K562 (cell line): ENCODE data around the gene RABL6. TPM values are rescaled to one million over a fixed set of nuclear protein-coding genes. Genes with fewer than 3 reads are reported as not detected.
A peak's percentile ranks its signal among the peaks of the same experiment; 100 is the strongest.

Source experiments
- ATAC-seq: fragments of 200-7000 bp; cut with Tn5 transposase; 3 replicates; pipeline ENCODE4 v1.9.1; 2020; ENCODE audit warnings: moderate library complexity
- BruUV-seq: library from RNA; stranded (reverse); fragments of 400-500 nt; replicated peaks from 2 replicates; lab custom pipeline; 2021; lab: Mats Ljungman, UMichigan
- CTCF ChIA-PET: fragments of 300-600 bp; formaldehyde crosslinking; extraction: SDS; loops from one replicate; lab custom pipeline; 2021; ENCODE audit warnings: low intra/inter-chr PET ratio; lab: Yijun Ruan, JAX
- POLR2A ChIA-PET: fragments of 300-600, 350-650 bp; sonication (Branson Sonifier 250); formaldehyde crosslinking; extraction: SDS; loops from one replicate; lab custom pipeline; 2021; ENCODE audit warnings: antibody characterized with exemption, inconsistent platforms; lab: Yijun Ruan, JAX
- DNase-seq, 4 experiments: peaks; one replicate each; pipeline versions ENCODE4 v3.0.0 to v3.0.0-alpha.2; 2011 to 2018; ENCODE audit warnings: low spot score in 3 of 4, mixed read lengths in 3 of 4; ENCODE audit errors: extremely low read depth in 1 of 4
- FAIRE-seq: peaks from 2 replicates; lab custom pipeline; 2011; peaks lifted over from hg19 to GRCh38; lab: Jason Lieb, UNC
- H2AFZ ChIP-seq: 2 replicates; pipeline ENCODE4 v1.6.0; 2011; ENCODE audit warnings: low read depth, low read length, control low read depth, inconsistent platforms
- H3K27ac ChIP-seq: fragments of 200-600 bp; 3 replicates; pipeline ENCODE4 v1.8.0; 2011; ENCODE audit warnings: low read depth, mild to moderate bottlenecking, control low read depth, inconsistent platforms, low read length, moderate library complexity, mixed read lengths; ENCODE audit errors: extremely low read depth
- H3K27me3 ChIP-seq, 2 experiments: fragments of 300-600 bp in 1 of 2; 2 replicates in 1 of 2; 3 replicates in 1 of 2; pipeline versions ENCODE4 v1.6.0 to v1.8.0; 2011; ENCODE audit warnings: inconsistent platforms in 2 of 2, low read length in 2 of 2, mild to moderate bottlenecking in 1 of 2, mixed read lengths in 1 of 2, moderate library complexity in 1 of 2; ENCODE audit not compliant: control insufficient read depth in 2 of 2, insufficient read depth in 2 of 2
- H3K36me3 ChIP-seq: fragments of 300-600 bp; 3 replicates; pipeline ENCODE4 v1.8.0; 2011; ENCODE audit warnings: mild to moderate bottlenecking, low read length, inconsistent platforms; ENCODE audit not compliant: control insufficient read depth, insufficient read depth
- H3K4me1 ChIP-seq, 2 experiments: fragments of 200-600 bp in 1 of 2; replicated peaks in 1 of 2; 2 replicates in 1 of 2; 3 replicates in 1 of 2; pipeline versions ENCODE4 v1.5.1 to v1.8.0; 2011; ENCODE audit warnings: inconsistent platforms in 2 of 2, low read length in 2 of 2, mild to moderate bottlenecking in 1 of 2, mixed read lengths in 1 of 2, moderate library complexity in 1 of 2; ENCODE audit not compliant: control insufficient read depth in 2 of 2, insufficient read depth in 2 of 2
- H3K4me2 ChIP-seq: 2 replicates; pipeline ENCODE4 v1.6.1; 2011; ENCODE audit warnings: low read length, control low read depth, inconsistent platforms, mixed read lengths; ENCODE audit not compliant: insufficient read depth
- H3K4me3 ChIP-seq: fragments of 200-600 bp; sonication (generic), shearing (Covaris generic); 2 replicates; pipeline ENCODE4 v1.5.1; 2016; ENCODE audit warnings: control low read depth, inconsistent platforms
- H3K79me2 ChIP-seq: fragments of 200-600 bp; 3 replicates; pipeline ENCODE4 v1.8.0; 2011; ENCODE audit warnings: low read length, inconsistent platforms; ENCODE audit not compliant: control insufficient read depth, insufficient read depth
- H3K9ac ChIP-seq, 2 experiments: 2 replicates each; pipeline versions ENCODE4 v1.6.0 to v1.6.1; 2011; ENCODE audit warnings: low read depth in 2 of 2, low read length in 2 of 2, control low read depth in 1 of 2, inconsistent platforms in 1 of 2, mild to moderate bottlenecking in 1 of 2, mixed read lengths in 1 of 2; ENCODE audit not compliant: insufficient read depth in 1 of 2
- H3K9me1 ChIP-seq: one replicate; pipeline ENCODE4 v1.6.0; 2011; ENCODE audit warnings: inconsistent platforms, mild to moderate bottlenecking, low read length, moderate library complexity; ENCODE audit not compliant: control insufficient read depth, insufficient read depth
- H3K9me3 ChIP-seq: replicated peaks from 2 replicates; pipeline ENCODE4 v1.5.1; 2011; ENCODE audit warnings: low read depth, low read length, inconsistent platforms; ENCODE audit not compliant: control insufficient read depth, insufficient read depth
- H4K20me1 ChIP-seq: replicated peaks from 2 replicates; pipeline ENCODE4 v1.6.1; 2011; ENCODE audit warnings: low read length, inconsistent platforms, mixed read lengths; ENCODE audit not compliant: control insufficient read depth, insufficient read depth
- CREB1 ChIP-seq, 2 experiments: sonication (generic) in 1 of 2; formaldehyde crosslinking in 1 of 2; IDR thresholded peaks; 2 replicates each; pipeline versions ENCODE4 v1.6.1 to v1.8.0; 2012 to 2022; ENCODE audit warnings: inconsistent platforms in 1 of 2, mild to moderate bottlenecking in 1 of 2, missing genetic modification reagents in 1 of 2, moderate library complexity in 1 of 2
- POLR2AphosphoS5 ChIP-seq: IDR thresholded peaks from 2 replicates; pipeline ENCODE4 v1.6.1; 2011; ENCODE audit warnings: mild to moderate bottlenecking, low read depth, low read length, moderate library complexity; ENCODE audit not compliant: control insufficient read depth, insufficient read depth
- SMC3 ChIP-seq: conservative IDR thresholded peaks from 2 replicates; pipeline ENCODE4 v1.6.1; 2011; ENCODE audit warnings: low read depth, low read length, improper control_type of control experiment; ENCODE audit not compliant: insufficient read depth
- ZBTB33 ChIP-seq: sonication (generic); formaldehyde crosslinking; IDR thresholded peaks from 2 replicates; pipeline ENCODE4 v1.8.1; 2023; ENCODE audit warnings: mild to moderate bottlenecking, missing genetic modification reagents
- whole genome bisulfite sequencing: fragments of 100-300 bp; shearing (Covaris generic); methylation state at CpG from one replicate; pipeline ENCODE4 v1.1.6; 2016; ENCODE audit warnings: low coverage, mixed read lengths; ENCODE audit not compliant: insufficient coverage; ENCODE audit errors: missing lambda C conversion rate; 5-methylcytosine and 5-hydroxymethylcytosine counted together
- in situ Hi-C: fragments of 300-500 bp; cut with MboI; formaldehyde crosslinking; loops from 4 replicates; pipeline ENCODE4 v1.15.0; 2018; ENCODE audit warnings: inconsistent platforms, mixed read lengths
- intact Hi-C: fragments of 100-400 bp; cut with micrococcal nuclease; formaldehyde crosslinking; loops from 2 replicates; pipeline ENCODE4 v1.14.2; 2022
- polyA plus RNA-seq, 8 experiments: library from polyadenylated mRNA; depleted of rRNA in 4 of 8; stranded (reverse) in 5 of 8; unstranded in 3 of 8; fragments of >200 nt; fragmentation: Nextera tagmentation in 2 of 8; fragmentation: Illumina TruSeq in 1 of 8; extraction: Ambion mirVana in 2 of 8; extraction: Trizol in 1 of 8; gene quantifications; 2 replicates each; pipeline versions ENCODE4 v1.2.1 to v1.2.3, GENCODE V29; 2011 to 2014; ENCODE audit warnings: inconsistent platforms in 1 of 8, missing spikeins in 1 of 8
- total RNA-seq, 7 experiments: library from RNA; depleted of rRNA in 6 of 7; stranded (reverse); fragments of >200 nt in 6 of 7; fragmentation: Illumina TruSeq in 2 of 7; extraction: Trizol in 2 of 7; gene quantifications; 2 replicates each; pipeline versions ENCODE4 v1.2.1 to v1.2.3, GENCODE V29; 2011 to 2021; ENCODE audit warnings: low replicate concordance in 1 of 7
- TF ChIP-seq, protein P1 (sequence below): sonication (generic); formaldehyde crosslinking; IDR thresholded peaks from 2 replicates; pipeline ENCODE4 v1.8.1; 2023; ENCODE audit warnings: mild to moderate bottlenecking, missing genetic modification reagents

Gene RABL6
- total and polyA plus RNA-seq, 9 of the 15 experiments (the other 6 are each of a cell fraction or from before 2014, with no cell fraction given) = 5.6 to 181 (median 84.5) TPM

- H3K9me3 ChIP-seq = no peaks in the 10 kb centered on the region
- in situ Hi-C loops = no loop called here
- H3K27me3 ChIP-seq = no peaks in the 10 kb centered on the region
- H3K27ac ChIP-seq = no peak overlapping the region
- H4K20me1 ChIP-seq = peaks cover 14% of the 10 kb centered on the region; the same call in 1 of the 2 replicates
- BruUV-seq = no TSS peak
- WGBS = 89% methylated on average over 18 of the region's 26 CpGs
- TF ChIP-seq SMC3 = no peak
- TF ChIP-seq CREB1 (IDR thresholded peaks at IDR 0.05) = no peak
- no peak for TF ChIP-seq CREB1 (CRISPR knock-in tag; IDR thresholded peaks at IDR 0.05)
- TF ChIP-seq, protein P1, sequence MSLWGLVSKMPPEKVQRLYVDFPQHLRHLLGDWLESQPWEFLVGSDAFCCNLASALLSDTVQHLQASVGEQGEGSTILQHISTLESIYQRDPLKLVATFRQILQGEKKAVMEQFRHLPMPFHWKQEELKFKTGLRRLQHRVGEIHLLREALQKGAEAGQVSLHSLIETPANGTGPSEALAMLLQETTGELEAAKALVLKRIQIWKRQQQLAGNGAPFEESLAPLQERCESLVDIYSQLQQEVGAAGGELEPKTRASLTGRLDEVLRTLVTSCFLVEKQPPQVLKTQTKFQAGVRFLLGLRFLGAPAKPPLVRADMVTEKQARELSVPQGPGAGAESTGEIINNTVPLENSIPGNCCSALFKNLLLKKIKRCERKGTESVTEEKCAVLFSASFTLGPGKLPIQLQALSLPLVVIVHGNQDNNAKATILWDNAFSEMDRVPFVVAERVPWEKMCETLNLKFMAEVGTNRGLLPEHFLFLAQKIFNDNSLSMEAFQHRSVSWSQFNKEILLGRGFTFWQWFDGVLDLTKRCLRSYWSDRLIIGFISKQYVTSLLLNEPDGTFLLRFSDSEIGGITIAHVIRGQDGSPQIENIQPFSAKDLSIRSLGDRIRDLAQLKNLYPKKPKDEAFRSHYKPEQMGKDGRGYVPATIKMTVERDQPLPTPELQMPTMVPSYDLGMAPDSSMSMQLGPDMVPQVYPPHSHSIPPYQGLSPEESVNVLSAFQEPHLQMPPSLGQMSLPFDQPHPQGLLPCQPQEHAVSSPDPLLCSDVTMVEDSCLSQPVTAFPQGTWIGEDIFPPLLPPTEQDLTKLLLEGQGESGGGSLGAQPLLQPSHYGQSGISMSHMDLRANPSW (CRISPR knock-in tag) = no peak
- 0 out of 2 replicates have a peak, but pooled peaks have one; percentile 0 for TF ChIP-seq ZBTB33 (CRISPR knock-in tag)
- TF ChIP-seq POLR2AphosphoS5 = 0 out of 2 replicates have a peak, but pooled peaks have one; percentile 13
- TF ChIP-seq, all 486 proteins: peak for 2
- intact Hi-C loops = no loop called here
- ATAC-seq (no peak), FAIRE-seq (no peak), DNase-seq (no peak)
- Histone ChIP-seq H3K4me3 (no peak overlapping the region), H3K36me3 (peaks cover 54% of the 10 kb centered on the region; the same call in 2 of the 3 replicates), H3K9me1 (peaks cover 4% of the 10 kb centered on the region), H2AFZ (no peak overlapping the region), H3K79me2 (peaks cover 33% of the 10 kb centered on the region), H3K4me1 (peaks cover 5 to 56% of the 10 kb centered on the region in 2 experiments; a peak in 3 of 5 replicates), H3K4me2 (no peak overlapping the region), H3K9ac (no peak overlapping the region)
- ChIA-PET POLR2A (interaction anchor here (0.7 to 2.5 kb wide), 3 partner anchors 10 to 20 kb away, joined by 3 to 15 read pairs (median 8); partner anchors contain the start of gene MAMDC4), CTCF (no interaction called here)
These were observed 54.2 kb downstream of the RABL6 start for GRCh38 chr9:136861874-136862457.
